Epidermal melanocyte (primary cell): Measurements from ENCODE around the gene LUZP2.

Experiments
- DNase-seq: peaks from one replicate; pipeline ENCODE4 v3.0.0; 2011; ENCODE audit warnings: low spot score; ENCODE audit not compliant: insufficient read length

Gene LUZP2

DNA sequence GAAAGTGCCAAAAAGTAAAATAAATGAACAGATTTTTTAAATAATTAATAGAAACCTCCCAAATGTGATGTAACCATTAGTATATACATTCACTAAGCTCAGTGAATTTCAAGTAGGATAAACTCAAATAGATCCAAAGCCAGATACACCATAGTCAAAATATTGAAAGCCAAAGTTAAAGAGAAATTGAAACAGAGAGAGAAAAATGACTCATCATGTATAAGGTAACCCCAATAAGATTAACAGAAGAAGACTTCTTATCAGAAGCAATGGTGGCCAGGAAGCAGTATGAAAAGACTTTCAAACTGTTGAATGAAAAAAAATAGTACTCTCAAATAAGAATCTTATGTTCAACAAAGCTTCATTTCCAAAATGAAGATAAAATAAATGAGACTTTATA, 70.5 kb downstream of the LUZP2 start:
- DNase-seq, result no peak

DNA sequence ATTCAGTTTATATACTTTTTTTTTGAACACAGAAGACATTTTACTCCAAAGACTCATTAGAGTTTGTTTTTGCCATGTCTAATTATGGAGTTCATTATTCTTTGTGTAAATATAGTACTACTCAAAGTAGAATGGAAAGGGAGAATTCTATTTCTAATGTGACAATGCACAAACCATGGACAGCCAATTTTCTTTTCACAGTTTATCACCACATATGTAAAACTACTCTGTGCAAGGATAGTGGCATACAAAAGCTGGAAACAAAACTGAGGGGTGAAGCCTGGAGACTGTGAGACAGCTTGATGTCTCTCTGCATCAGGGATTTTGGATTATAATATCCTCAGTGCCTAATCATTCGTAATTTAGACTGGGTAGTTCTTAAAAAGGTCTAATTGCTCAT, 75.5 kb downstream of the LUZP2 start:
- DNase-seq, result no peak

DNA sequence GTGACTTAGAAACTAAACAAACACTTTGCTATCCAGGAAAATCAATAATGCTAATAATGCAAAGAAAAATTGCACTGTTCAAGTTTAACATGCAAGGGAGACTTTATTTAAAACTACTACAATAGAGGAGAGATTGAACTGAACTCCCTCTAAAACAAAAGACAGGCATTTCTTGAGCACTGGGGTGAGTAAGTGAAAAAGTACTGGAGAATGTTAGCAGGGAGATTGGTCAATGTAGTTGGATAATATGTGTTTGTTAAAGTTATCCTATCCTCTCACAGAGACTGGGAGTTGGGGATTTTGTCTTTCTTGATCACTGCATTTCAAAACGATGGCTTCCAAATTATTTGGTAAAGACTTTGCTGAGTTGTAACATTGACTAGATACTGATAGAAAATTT, 77.6 kb downstream of the LUZP2 start:
- no peak for DNase-seq

DNA sequence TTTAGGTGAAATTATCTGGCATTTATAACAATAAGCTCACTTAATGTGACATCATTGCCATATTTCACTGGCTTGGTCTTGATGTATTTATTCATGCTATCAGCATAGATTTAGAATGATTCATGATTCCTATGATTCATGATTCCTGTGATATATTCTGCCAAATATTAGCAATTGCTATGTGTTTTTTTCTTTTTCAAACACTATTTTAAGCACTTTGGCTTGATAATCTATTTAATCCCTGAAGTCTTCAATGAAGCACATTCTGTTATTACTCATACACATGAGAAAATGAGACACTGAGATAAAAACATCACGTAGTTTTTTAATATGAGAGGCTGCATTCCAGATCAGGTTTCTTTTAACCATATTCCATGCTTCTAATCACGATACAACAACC, 78.5 kb downstream of the LUZP2 start:
- no peak for DNase-seq

DNA sequence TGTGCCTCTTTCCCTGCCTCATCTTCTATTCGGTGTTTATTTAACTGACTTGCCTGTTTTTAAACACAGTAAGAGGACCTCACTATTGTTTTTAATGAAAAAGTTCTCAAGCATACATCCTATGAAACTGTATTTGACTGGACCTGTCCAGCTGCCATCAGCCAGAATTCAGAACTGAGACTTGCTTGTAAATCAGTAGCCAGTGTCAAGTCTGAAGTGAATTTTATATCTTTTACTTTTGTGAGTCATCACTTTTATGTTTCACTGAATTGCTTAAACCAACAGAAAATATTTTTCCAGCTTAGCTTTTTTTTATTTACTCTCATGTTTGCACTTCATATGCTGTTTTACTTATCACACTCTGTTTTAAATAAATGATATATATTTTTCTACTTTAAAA, 88.3 kb downstream of the LUZP2 start:
- DNase-seq, result no peak

DNA sequence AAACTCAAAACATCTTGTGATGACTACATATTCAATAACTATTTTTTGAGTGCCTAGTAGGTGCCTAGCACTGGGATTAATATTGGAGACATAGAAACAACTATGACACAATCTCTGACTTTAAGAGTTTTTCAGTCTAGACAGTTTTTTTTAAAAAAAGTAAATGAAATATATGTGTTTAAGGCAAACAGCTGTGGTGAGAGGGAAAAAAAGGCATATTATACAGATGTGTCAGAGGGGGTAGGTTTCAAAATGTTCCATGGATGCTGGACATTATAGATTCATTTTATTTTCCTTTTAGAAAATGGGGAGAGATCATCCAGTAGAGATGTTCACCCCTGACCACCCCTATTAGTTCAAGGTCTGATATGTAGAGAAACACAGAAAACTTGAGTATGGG, 90.8 kb downstream of the LUZP2 start:
- DNase-seq, result no peak

DNA sequence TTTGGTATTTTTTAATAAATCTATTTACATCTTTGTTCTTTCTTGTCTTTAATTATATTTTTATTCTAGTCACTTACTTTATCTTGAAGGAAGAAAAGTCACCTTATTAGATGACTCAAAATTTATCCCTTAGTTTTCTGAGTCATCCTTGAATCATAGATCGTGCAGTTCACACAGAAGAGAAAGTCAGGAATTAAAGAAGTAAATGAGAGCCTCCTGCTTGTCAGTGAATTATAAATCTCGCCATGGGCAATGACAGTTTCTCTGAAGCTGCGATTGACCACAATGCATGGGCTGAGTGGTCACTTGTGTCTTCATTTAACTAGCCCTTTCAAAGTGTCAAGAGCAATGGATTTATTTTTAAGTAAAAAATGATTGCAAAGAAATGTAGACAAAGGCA, 91.2 kb downstream of the LUZP2 start:
- DNase-seq, result no peak

DNA sequence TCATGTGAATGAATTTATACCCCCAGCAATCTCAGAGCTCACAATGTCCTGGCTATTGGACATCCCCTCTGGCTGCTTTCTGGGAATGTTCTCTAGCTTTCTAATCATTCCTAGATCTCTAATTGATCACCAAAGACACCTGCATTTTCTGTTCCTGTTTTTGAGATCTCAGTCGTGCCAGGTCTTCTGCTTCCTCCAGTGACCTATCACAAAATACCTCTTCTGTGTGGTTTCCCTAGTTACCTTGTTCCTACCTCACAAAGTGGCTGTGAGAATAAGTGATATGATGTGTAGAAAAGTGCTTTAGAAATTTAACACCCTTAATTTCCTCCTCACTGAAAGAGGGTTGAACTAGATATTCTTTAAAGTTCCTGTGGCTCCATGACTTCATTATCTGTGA, 92.2 kb downstream of the LUZP2 start:
- DNase-seq, result no peak

DNA sequence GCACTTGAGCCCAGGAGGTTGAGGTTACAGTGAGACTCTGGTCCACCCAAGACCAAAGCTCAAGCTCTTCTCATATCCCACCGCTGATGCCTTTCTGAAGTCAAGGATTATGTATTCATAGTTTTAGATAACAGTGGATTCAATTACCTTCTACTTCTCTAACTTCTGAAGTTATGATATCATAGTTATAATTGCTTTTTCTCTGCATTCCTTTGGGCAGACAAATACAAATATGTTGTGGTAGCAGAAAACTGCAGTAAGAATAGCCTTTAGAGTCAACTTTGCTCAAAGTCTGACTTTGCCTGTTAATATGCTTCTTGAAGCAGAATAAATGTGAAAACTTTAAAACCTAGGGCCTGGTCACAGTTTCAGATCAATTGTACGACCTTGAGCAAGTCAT, 94.4 kb downstream of the LUZP2 start:
- no peak for DNase-seq

DNA sequence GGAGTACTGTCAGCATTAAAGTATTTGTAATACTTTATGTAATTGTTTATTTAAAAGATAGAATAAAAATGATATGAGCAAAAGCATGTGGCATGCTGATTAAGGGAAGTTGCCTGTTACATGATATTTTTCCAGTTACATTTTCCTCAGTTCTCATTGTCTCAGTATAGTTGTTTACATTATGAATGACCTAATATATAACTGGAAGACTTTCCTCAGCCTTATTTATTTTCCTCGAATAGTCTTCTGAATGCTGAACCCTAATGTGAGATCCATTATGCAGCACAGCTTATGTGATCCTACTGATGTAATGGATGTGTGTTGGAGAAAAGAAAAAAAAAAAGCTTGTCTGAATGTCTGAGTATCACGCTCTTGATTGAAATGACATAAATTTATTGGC, 95.5 kb downstream of the LUZP2 start:
- no peak for DNase-seq

DNA sequence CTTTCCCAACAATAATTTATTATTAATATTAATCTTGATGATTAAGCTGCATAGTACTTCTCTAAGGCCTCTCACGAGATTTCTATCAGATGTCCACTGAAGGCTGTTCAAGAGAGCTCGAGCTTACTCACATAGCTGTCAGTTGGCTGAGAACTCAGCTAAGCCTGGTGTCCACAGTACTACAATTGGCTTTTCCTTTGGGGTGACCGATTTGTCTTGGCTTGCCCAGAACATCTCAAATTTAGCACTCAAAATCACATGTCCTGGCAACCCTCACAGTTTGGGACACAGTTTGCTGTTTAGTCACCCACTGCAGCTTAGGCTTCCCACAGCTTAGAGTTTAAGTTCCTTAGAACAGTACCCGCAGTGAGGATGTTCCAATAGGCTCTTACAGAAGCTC, 96.5 kb downstream of the LUZP2 start:
- no peak for DNase-seq

DNA sequence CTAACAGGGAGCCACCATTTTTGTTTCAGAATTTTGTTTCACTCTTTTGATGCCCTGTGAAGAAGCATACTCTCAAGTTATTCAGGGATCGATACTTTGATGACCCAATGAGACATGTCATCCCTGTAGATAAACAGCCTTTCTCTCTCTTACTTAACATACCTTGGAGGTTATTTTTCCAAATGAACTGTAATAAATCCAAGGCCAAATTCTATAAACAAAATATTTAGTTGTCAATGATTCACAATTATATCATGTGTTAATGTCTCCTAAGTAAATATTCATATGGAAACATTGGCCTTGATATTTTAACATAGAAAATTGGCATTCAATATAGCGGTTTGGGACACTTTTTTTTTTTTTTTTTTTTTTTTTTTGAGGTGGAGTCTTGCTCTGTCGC, 97.5 kb downstream of the LUZP2 start:
- DNase-seq, result no peak

DNA sequence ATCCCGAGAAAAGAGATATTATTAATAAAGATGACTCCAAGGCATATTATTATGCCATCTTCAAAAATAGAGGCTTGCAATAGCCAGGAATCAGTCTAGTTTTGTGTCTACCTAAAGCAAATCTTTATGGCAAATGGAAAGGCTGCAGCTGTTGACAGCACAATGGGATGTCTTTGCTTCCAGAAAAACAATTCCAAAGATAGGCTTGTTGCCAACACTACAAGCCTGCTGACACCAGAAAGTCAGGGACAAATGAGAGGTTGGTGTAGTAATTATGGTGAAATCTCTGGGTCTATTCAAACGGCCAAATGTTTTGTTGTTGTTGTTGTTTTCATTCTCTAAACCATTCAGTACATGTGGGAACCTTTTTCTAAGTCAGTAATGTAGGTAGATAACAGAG, 101.8 kb downstream of the LUZP2 start:
- DNase-seq, result no peak

DNA sequence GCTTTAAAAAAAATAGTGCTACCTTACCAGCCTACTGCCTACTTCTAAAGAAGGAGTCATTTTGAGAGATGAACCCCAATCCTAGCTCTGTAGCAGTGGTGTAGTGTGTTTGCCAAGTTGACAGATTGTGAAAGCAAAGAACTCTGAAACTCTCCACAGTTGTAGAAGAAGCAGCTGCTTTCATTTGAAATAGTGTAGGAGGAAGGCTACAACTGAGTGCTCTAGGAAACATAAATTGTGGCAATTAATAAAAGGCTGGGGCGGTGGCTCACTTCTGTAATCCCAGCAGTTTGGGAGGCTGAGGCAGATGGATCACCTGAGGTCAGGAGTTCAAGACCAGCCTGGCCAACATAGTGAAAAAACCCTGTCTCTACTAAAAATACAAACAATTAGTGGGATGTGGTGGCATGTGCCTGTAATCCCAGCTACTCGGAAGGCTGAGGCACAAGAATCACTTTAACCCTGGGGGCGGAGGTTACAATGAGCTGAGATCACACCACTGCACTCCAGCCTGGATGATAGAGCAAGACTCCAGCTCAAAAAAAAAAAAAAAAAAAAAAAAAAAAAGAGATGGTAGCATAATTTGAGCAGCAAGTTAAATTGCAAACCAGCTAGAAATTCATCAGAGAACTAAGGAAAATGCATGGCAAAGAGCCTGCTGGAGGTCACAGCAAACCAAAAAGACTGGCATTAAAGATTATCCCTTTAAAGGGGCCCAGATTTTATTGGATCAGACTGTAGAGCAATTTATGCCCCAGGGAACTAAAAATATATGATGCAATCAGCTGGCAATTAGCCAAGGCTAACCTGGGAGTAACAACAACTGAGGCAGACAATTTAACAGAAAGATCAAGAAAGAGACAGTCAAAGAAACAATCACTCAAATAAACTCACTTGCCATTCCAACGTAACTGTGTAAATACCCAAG, 112.6 kb downstream of the LUZP2 start:
- no peak for DNase-seq

DNA sequence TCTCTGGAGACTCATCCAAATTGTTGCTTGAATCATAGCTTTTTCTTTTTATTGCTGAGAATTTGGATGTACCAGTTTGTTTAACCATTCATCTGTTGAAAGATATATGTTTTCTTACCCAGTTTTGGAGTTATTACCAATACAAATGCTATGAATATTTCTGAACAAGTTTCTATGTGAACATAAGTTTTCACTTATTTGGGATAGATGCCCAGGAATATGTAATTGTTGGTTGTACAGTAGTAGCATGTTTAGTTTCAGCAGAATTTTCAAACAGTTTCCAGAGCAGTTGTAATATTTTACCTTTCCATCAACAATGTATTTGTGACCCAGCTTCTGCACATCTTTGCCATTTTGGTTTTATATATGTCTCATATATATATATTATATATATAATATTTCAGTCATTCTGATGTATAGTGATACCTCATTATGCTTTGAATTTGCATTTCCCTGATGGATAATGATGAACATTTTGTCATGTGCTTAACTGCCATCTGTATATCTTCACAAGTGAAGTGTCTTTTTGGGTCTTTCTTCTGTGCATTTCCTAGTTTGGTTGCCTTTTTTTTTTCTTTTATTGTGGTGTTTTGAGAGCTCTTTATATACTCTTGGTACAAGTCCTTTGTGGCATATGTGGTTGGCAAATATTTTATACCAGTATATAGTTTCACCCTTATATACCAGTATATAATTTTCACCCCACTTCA, 118.8 kb downstream of the LUZP2 start:
- DNase-seq, result no peak

DNA sequence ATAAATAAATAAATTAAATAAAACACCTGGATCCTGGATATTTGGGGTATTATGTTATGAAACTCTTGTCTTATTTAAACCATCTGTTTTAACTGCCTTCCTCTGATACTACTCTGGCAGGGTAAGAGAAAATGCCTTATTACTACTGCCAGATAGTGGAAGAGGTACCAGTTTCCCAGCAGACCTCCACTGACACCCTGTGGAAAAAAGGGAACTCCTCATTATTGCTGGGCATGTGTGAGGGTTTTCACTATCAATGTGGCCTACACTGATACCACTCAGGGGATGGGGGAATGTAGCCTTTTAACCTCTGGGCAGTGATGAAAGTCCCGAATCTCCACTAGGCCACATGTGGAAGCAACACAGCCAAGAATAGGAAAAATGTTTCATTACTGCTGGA, 121.0 kb downstream of the LUZP2 start:
- no peak for DNase-seq

DNA sequence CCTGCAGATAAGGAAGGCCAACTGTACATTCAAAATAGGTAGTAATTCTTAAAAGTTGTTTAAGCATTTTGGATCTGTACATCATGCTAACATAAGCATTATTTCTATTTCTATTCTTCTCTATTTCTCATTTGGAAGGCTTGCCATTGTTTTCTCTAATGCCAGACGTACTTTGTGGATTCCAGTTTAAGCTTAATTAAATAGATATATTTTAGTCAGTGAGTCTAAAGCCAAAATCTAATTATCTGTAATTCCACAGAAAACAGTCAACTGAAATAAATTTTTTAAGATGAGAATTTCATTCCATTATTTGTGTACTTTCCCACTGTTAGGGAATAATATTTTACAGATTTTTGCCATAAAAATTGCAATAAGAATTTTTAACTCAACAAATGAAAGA, 123.0 kb downstream of the LUZP2 start:
- no peak for DNase-seq

DNA sequence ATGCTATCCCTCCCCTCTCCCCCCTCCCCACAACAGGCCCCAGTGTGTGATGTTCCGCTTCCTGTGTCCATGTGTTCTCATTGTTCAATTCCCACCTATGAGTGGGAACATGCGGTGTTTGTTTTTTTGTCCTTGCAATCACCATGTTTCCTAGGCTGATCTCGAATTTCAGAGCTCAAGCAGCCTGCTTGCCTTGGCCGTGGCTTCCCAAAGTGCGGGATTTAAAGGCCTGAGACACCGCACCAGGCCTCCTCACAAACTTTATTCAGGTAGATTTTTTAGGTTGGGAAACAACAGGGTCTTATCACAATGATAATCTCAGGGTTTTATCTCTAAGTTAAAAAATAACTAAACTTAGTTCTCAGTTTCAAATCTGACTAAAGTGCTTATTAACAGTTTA, 125.4 kb downstream of the LUZP2 start:
- DNase-seq, result no peak

DNA sequence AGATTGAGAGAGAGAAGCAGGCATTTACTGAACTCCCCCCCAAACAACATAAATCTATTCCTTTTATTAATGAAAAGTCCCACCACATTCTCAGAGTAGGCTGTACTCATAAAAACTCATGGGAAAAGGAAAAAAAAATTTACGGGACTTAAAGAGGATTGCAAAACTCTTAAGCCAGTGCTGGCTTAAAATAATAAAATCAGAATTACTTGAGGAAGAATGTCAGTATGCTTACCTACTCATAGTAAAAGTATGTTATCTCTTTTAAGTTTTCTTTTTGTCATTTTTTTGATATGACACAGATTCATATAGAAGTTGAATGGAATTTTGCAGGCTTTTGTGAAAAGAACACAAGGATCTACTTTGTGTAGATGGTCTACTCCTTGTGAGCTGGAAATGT, 126.3 kb downstream of the LUZP2 start:
- DNase-seq, result no peak

DNA sequence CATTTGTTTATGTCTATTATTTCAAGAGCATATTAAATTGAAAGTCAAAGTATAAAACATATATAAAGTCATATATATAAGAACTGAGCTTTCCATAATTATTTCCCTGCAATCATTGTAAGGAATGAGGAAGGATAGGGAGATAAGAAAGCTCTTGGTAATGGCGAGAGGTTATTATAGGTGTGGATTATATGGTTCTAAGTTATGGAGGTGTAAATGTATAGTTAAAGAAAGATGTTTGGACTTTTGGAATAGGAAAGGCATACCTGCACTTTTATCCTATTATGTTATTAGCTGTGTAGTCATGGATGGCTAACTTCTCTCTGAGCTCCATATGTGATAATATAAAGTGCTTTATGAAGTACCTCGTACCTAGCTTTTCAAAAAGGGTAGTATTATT, 127.6 kb downstream of the LUZP2 start:
- no peak for DNase-seq

DNA sequence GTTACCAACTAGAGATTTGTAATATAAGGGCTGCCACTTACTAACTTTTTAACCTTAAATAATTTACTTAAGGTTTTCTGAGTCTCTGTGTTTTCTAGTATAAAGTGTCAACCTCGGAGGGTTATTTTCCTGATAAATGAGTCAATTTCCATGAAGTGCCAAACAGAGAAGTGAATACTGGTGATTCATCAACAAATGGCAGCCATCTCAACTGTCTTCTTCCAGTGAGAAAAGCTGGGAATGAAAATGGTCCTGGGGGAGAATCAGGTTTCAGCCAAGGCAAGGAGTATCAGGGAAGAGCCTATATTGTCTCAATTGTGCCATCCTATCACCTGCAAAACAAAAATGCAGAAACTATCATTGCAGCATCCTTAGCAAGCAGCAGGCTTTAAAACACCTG, 129.1 kb downstream of the LUZP2 start:
- DNase-seq, result no peak

DNA sequence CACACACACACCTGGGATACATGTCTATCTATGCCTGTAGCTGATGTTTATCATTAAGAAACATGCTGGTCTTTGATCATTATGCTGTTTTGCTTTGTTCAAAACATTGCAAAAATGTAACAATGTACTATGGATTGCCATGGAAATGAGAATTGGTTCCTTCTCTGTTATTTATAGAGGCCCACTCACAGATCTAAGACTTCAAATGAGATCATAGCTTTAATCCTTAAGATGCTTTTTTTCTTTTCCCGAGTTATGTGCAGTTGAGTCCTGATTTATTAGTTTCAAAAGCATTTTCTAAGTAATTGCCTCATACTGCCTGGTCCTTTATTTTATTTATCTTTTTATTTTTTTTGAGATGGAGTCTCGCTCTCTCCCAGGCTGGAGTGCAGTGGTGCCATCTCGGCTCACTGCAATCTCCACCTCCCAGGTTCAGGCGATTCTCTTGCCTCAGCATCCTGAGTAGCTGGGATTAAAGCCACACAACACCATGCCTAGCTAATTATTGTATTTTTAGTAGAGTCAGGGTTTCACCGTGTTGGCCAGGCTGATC, 131.4 kb downstream of the LUZP2 start:
- DNase-seq, result no peak
